SK-N-SH (cell line): ENCODE measurements around the gene DOK6.

Experiments used
- POLR2AphosphoS5 ChIP-seq: IDR thresholded peaks from 2 replicates; pipeline ENCODE4 v1.6.1; 2012; ENCODE audit warnings: low read depth, low read length
- TEAD4 ChIP-seq: IDR thresholded peaks from 2 replicates; pipeline ENCODE4 v1.4.0; 2012; ENCODE audit warnings: mild to moderate bottlenecking, borderline replicate concordance; ENCODE audit not compliant: insufficient read depth
- TF ChIP-seq, protein P1 (sequence below): fragments of 200-600 bp; sonication (generic); IDR thresholded peaks from 2 replicates; pipeline ENCODE4 v1.6.1; 2017; ENCODE audit warnings: antibody characterized with exemption, mild to moderate bottlenecking, moderate library complexity
- TF ChIP-seq, protein P2 (sequence below): IDR thresholded peaks from 2 replicates; pipeline ENCODE4 v1.4.0; 2012; ENCODE audit warnings: low read depth, borderline replicate concordance

DNA sequence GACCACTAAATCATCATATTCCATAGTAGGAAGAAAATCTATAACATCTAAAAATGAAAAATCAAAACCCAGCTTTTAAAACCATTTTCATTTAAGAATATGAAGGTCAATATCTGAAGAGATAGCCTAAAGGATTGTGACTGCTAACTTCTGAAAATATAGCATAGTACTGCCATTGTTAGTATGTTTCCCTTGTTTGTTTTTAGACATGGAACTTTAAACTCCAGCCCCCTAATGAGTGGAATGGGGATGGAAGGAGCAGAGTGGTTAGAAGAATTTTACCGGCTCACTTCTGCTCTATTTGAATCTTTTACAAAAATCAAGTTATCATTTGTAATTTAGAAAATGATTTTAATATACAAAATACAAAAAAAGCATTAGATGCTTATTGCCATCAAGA lies 378.0 kb downstream of the DOK6 start:
- TF ChIP-seq, protein P1, sequence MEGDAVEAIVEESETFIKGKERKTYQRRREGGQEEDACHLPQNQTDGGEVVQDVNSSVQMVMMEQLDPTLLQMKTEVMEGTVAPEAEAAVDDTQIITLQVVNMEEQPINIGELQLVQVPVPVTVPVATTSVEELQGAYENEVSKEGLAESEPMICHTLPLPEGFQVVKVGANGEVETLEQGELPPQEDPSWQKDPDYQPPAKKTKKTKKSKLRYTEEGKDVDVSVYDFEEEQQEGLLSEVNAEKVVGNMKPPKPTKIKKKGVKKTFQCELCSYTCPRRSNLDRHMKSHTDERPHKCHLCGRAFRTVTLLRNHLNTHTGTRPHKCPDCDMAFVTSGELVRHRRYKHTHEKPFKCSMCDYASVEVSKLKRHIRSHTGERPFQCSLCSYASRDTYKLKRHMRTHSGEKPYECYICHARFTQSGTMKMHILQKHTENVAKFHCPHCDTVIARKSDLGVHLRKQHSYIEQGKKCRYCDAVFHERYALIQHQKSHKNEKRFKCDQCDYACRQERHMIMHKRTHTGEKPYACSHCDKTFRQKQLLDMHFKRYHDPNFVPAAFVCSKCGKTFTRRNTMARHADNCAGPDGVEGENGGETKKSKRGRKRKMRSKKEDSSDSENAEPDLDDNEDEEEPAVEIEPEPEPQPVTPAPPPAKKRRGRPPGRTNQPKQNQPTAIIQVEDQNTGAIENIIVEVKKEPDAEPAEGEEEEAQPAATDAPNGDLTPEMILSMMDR = no peak
- TF ChIP-seq, protein P2, sequence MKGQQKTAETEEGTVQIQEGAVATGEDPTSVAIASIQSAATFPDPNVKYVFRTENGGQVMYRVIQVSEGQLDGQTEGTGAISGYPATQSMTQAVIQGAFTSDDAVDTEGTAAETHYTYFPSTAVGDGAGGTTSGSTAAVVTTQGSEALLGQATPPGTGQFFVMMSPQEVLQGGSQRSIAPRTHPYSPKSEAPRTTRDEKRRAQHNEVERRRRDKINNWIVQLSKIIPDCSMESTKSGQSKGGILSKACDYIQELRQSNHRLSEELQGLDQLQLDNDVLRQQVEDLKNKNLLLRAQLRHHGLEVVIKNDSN = no peak
- no peak for TF ChIP-seq POLR2AphosphoS5
- TF ChIP-seq TEAD4 = no peak
